Gastrocnemius medialis (tissue), 4 donors: Measurements from ENCODE around the gene EZR. TPM values are rescaled to one million over a fixed set of nuclear protein-coding genes. Genes with fewer than 3 reads are reported as not detected.
"Not testable (repeated sequence)": the region's sequence is repeated elsewhere in the genome, so short reads cannot be mapped to it uniquely, and the experiment has no call there.

Experiments
- ATAC-seq, 2 donors: fragments of 150-250 bp; one replicate each; pipeline ENCODE4 v1.9.1; 2016
- DNase-seq, 2 donors: peaks; one replicate each; pipeline ENCODE4 v3.0.0-alpha.2; 2019
- H3K27ac ChIP-seq, 4 donors: fragments of 200-600 bp; sonication (generic); 1 replicate in 1 of 4; 2 replicates in 3 of 4; pipeline ENCODE4 v1.5.1; 2016 to 2018; ENCODE audit warnings: mild to moderate bottlenecking in 2 of 4, moderate library complexity in 1 of 4
- H3K27me3 ChIP-seq, 3 donors: fragments of 200-600 bp; sonication (generic) in 2 of 3; 1 replicate in 1 of 3; 2 replicates in 2 of 3; pipeline versions ENCODE4 v1.5.1 to v1.6.0; 2016 to 2019; ENCODE audit warnings: mild to moderate bottlenecking in 1 of 3, moderate library complexity in 1 of 3
- H3K36me3 ChIP-seq, 2 donors: fragments of 200-600 bp; sonication (generic) in 1 of 2; one replicate each; pipeline ENCODE4 v1.5.1; 2017 to 2018
- H3K4me1 ChIP-seq, 2 donors: fragments of 200-600 bp; sonication (generic) in 1 of 2; one replicate each; pipeline ENCODE4 v1.5.1; 2016 to 2017; ENCODE audit warnings: mild to moderate bottlenecking in 2 of 2
- H3K4me3 ChIP-seq, 4 donors: fragments of 200-600 bp; sonication (generic) in 3 of 4; 1 replicate in 1 of 4; 2 replicates in 3 of 4; pipeline ENCODE4 v1.5.1; 2016 to 2019; ENCODE audit warnings: mild to moderate bottlenecking in 2 of 4
- H3K9me3 ChIP-seq, 3 donors: fragments of 200-600 bp; sonication (generic) in 2 of 3; 1 replicate in 1 of 3; 2 replicates in 2 of 3; pipeline ENCODE4 v1.5.1; 2016 to 2019
- CTCF ChIP-seq, 5 experiments: fragments of 450-650 bp in 3 of 5; fragments of 200-600 bp in 2 of 5; sonication (generic) in 2 of 5; IDR thresholded peaks in 4 of 5; conservative IDR thresholded peaks in 1 of 5; 1 replicate in 4 of 5; 2 replicates in 1 of 5; pipeline ENCODE4 v1.5.1; 2016 to 2019; ENCODE audit warnings: antibody characterized with exemption in 5 of 5, mild to moderate bottlenecking in 3 of 5, moderate library complexity in 3 of 5
- POLR2A ChIP-seq, 2 donors: fragments of 450-650 bp; IDR thresholded peaks; one replicate each; pipeline ENCODE4 v1.6.1; 2017; ENCODE audit warnings: antibody characterized with exemption in 2 of 2, mild to moderate bottlenecking in 2 of 2, moderate library complexity in 2 of 2
- in situ Hi-C, 4 donors: fragments of 200-750 bp; cut with MboI; loops; one replicate each; pipeline versions ENCODE4 v1.15.0 to v1.8.0; 2017; ENCODE audit warnings: low sequenced_read_pairs in 4 of 4
- intact Hi-C: fragments of 100-400 bp; cut with DNase I; formaldehyde crosslinking; loops from one replicate; pipeline ENCODE4 v1.15.1; 2023; ENCODE audit warnings: low total_unique reads
- total RNA-seq, 4 donors: library from RNA; depleted of rRNA; stranded (reverse); fragments of >200 nt; gene quantifications; one replicate each; pipeline versions ENCODE4 v1.1.0 to v1.2.3, GENCODE V29; 2016

The EZR gene
- total RNA-seq, 4 donors from 2014 or later: 18.1 to 54.1 (median 33.6) TPM

GRCh38 chr6:158839796-158840195, 20.6 kb upstream of the EZR start:
- ATAC-seq (no peak), DNase-seq (no peak)
- H3K4me3 ChIP-seq: no peak overlapping the region
- H3K4me1 ChIP-seq: no peaks in the 10 kb centered on the region
- no peaks in the 10 kb centered on the region for H3K27me3 ChIP-seq
- H3K36me3 ChIP-seq: no peaks in the 10 kb centered on the region
- intact Hi-C loops: no loop called here
- no peak overlapping the region for H3K27ac ChIP-seq
- TF ChIP-seq POLR2A (IDR thresholded peaks at IDR 0.05): no peak
- no peak for TF ChIP-seq CTCF (IDR thresholded peaks at IDR 0.05 in 4 of 5, conservative IDR thresholded peaks at IDR 0.05 in 1 of 5)
- H3K9me3 ChIP-seq: no peaks in the 10 kb centered on the region
- in situ Hi-C loops: no loop called here

GRCh38 chr6:158838790-158839189, 19.6 kb upstream of the EZR start:
- H3K9me3 ChIP-seq, DNase-seq, H3K36me3 ChIP-seq, H3K4me1 ChIP-seq, ATAC-seq, H3K27me3 ChIP-seq, in situ Hi-C loops, H3K4me3 ChIP-seq, H3K27ac ChIP-seq, intact Hi-C loops: not testable (repeated sequence)

GRCh38 chr6:158837684-158838625, 18.8 kb upstream of the EZR start:
- in situ Hi-C loops (no loop called here), intact Hi-C loops (no loop called here)
- no peak for DNase-seq
- no peaks in the 10 kb centered on the region for H3K4me1 ChIP-seq
- no peaks in the 10 kb centered on the region for H3K27me3 ChIP-seq
- H3K27ac ChIP-seq: no peak overlapping the region
- no peak overlapping the region for H3K4me3 ChIP-seq
- no peak for ATAC-seq
- no peaks in the 10 kb centered on the region for H3K9me3 ChIP-seq
- no peaks in the 10 kb centered on the region for H3K36me3 ChIP-seq
- TF ChIP-seq CTCF (IDR thresholded peaks at IDR 0.05 in 4 of 5, conservative IDR thresholded peaks at IDR 0.05 in 1 of 5) (no peak), POLR2A (IDR thresholded peaks at IDR 0.05) (no peak)

GRCh38 chr6:158836625-158837311, 17.6 kb upstream of the EZR start:
- H3K4me1 ChIP-seq: no peaks in the 10 kb centered on the region
- no peak for ATAC-seq
- in situ Hi-C loops: no loop called here
- no peaks in the 10 kb centered on the region for H3K36me3 ChIP-seq
- H3K9me3 ChIP-seq: no peaks in the 10 kb centered on the region
- H3K27me3 ChIP-seq: no peaks in the 10 kb centered on the region
- no peak overlapping the region for H3K4me3 ChIP-seq
- TF ChIP-seq CTCF (IDR thresholded peaks at IDR 0.05 in 4 of 5, conservative IDR thresholded peaks at IDR 0.05 in 1 of 5) (no peak), POLR2A (IDR thresholded peaks at IDR 0.05) (no peak)
- DNase-seq: no peak
- intact Hi-C loops: no loop called here
- no peak overlapping the region for H3K27ac ChIP-seq

- TF ChIP-seq CTCF (IDR thresholded peaks at IDR 0.05 in 4 of 5, conservative IDR thresholded peaks at IDR 0.05 in 1 of 5) (no peak), POLR2A (IDR thresholded peaks at IDR 0.05) (no peak)
- in situ Hi-C loops (no loop called here), intact Hi-C loops (no loop called here)
- ATAC-seq (no peak), DNase-seq (no peak)
- Histone ChIP-seq H3K4me1 (no peaks in the 10 kb centered on the region), H3K27ac (no peak overlapping the region), H3K27me3 (no peaks in the 10 kb centered on the region), H3K36me3 (no peaks in the 10 kb centered on the region), H3K4me3 (no peak overlapping the region), H3K9me3 (no peaks in the 10 kb centered on the region)
These were observed 16.6 kb upstream of the EZR start for GRCh38 chr6:158835616-158836221.
